Neural progenitor cell (in vitro differentiated cells): ENCODE measurements around the gene LILRA1. TPM values are rescaled to one million over a fixed set of nuclear protein-coding genes. Genes with fewer than 3 reads are reported as not detected.
"Not testable (repeated sequence)": the region's sequence is repeated elsewhere in the genome, so short reads cannot be mapped to it uniquely, and the experiment has no call there.

Experiments used
- DNase-seq: peaks from one replicate; pipeline ENCODE4 v3.0.0-alpha.2; 2016; ENCODE audit warnings: low spot score
- H2AFZ ChIP-seq: fragments of 200-600 bp; sonication (generic); replicated peaks from 2 replicates; pipeline ENCODE4 v1.6.1; 2016; ENCODE audit warnings: antibody characterized with exemption
- H3F3A ChIP-seq: fragments of 200-600 bp; sonication (generic); 2 replicates; pipeline ENCODE4 v1.6.1; 2016; ENCODE audit warnings: antibody characterized with exemption, low read depth
- H3K27ac ChIP-seq: fragments of 200-600 bp; sonication (generic); 2 replicates; pipeline ENCODE4 v1.5.1; 2016; ENCODE audit warnings: mild to moderate bottlenecking
- H3K27me3 ChIP-seq: fragments of 200-600 bp; sonication (generic); 2 replicates; pipeline ENCODE4 v1.6.1; 2016; ENCODE audit warnings: mild to moderate bottlenecking, moderate library complexity
- H3K36me3 ChIP-seq: fragments of 200-600 bp; sonication (generic); 2 replicates; pipeline ENCODE4 v1.5.1; 2016
- H3K4me1 ChIP-seq: fragments of 200-600 bp; sonication (generic); 2 replicates; pipeline ENCODE4 v1.6.1; 2016; ENCODE audit warnings: mixed run types
- H3K4me2 ChIP-seq: fragments of 200-600 bp; sonication (generic); 2 replicates; pipeline ENCODE4 v1.6.1; 2016
- H3K4me3 ChIP-seq: fragments of 200-600 bp; sonication (generic); 2 replicates; pipeline ENCODE4 v1.5.1; 2016
- H3K79me2 ChIP-seq: fragments of 200-600 bp; sonication (generic); 2 replicates; pipeline ENCODE4 v1.6.1; 2016; ENCODE audit warnings: low read depth
- H3K9ac ChIP-seq: fragments of 200-600 bp; sonication (generic); 2 replicates; pipeline ENCODE4 v1.6.1; 2016
- H3K9me3 ChIP-seq: fragments of 200-600 bp; sonication (generic); 2 replicates; pipeline ENCODE4 v1.5.1; 2016; ENCODE audit warnings: low read depth
- H4K20me1 ChIP-seq: fragments of 200-600 bp; sonication (generic); 2 replicates; pipeline ENCODE4 v1.6.1; 2016; ENCODE audit warnings: low read depth
- H3K27ac Mint-ChIP-seq: 3 replicates; pipeline ENCODE4 v1.8.0; 2021; ENCODE audit warnings: mixed read lengths
- H3K27me3 Mint-ChIP-seq: 2 replicates; pipeline ENCODE4 v1.8.0; 2022; ENCODE audit warnings: low read depth, mild to moderate bottlenecking, inconsistent platforms, moderate library complexity, mixed read lengths; ENCODE audit not compliant: insufficient read depth
- H3K36me3 Mint-ChIP-seq: 3 replicates; pipeline ENCODE4 v1.8.0; 2021; ENCODE audit warnings: mixed read lengths
- H3K4me1 Mint-ChIP-seq: 3 replicates; pipeline ENCODE4 v1.8.0; 2021; ENCODE audit warnings: mixed read lengths
- H3K4me3 Mint-ChIP-seq: 3 replicates; pipeline ENCODE4 v1.8.0; 2021; ENCODE audit warnings: mild to moderate bottlenecking, moderate library complexity, mixed read lengths
- H3K9me3 Mint-ChIP-seq: 3 replicates; pipeline ENCODE4 v1.8.0; 2020; ENCODE audit warnings: mixed read lengths
- CTCF ChIP-seq: fragments of 200-600 bp; sonication (generic); IDR thresholded peaks from 2 replicates; pipeline ENCODE4 v1.5.1; 2017; ENCODE audit warnings: antibody characterized with exemption, mild to moderate bottlenecking
- EZH2 ChIP-seq: fragments of 200-600 bp; sonication (generic); IDR thresholded peaks from 2 replicates; pipeline ENCODE4 v1.6.1; 2017; ENCODE audit warnings: antibody characterized with exemption, mild to moderate bottlenecking, moderate library complexity
- EZH2phosphoT487 ChIP-seq: fragments of 200-600 bp; sonication (generic); IDR thresholded peaks from 2 replicates; pipeline ENCODE4 v1.6.1; 2017; ENCODE audit warnings: antibody characterized with exemption
- total RNA-seq: library from RNA; depleted of rRNA; stranded (reverse); fragments of >200 nt; gene quantifications from 2 replicates; pipeline ENCODE4 v1.2.3, GENCODE V29; 2015; ENCODE audit warnings: low replicate concordance

LILRA1 gene
- total RNA-seq, 1 donor from 2014 or later, result not detected

DNA sequence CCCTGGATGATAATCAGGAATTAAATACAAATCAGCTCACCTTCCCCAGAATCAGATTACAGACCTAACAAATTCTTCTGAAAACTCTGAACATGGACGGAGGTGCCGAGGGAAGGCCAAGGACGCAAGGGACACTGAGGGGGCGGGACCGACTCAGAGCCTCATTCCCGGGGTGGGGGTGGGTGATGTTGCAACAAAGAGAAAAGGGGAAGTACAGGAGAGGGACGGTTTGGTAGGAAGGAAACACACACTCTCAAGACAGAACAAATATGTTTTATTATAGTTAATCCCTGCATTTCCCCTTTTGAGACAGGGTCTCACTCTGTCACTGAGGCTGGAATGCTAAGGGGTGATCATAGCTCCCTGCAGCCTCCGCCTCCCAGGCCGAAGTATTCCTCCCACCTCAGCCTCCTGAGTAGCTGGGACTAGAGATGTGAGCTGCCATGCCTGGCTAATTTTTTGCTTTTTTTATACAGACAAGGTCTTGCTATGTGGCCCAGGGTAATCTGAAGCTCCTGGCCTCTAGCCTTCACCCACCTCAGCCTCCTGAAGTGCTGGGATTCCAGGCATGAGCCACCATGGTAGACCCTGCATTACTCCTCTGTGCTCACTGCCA, 20.6 kb upstream of the LILRA1 start:
- DNase-seq, result no peak
- Histone ChIP-seq H4K20me1 (no peaks in the 10 kb centered on the region), H3K4me2 (no peak overlapping the region), H3K9ac (no peak overlapping the region), H2AFZ (no peak overlapping the region), H3F3A (no peaks in the 10 kb centered on the region), H3K27ac (no peak overlapping the region), H3K27me3 (no peaks in the 10 kb centered on the region), H3K9me3 (peaks cover 8% of the 10 kb centered on the region), H3K36me3 (no peaks in the 10 kb centered on the region), H3K79me2 (no peaks in the 10 kb centered on the region), H3K4me1 (no peaks in the 10 kb centered on the region), H3K4me3 (no peak overlapping the region)
- Mint-ChIP-seq H3K27ac (no peak overlapping the region), H3K9me3 (peaks cover 34% of the 10 kb centered on the region), H3K4me3 (no peak overlapping the region), H3K36me3 (no peaks in the 10 kb centered on the region), H3K4me1 (no peaks in the 10 kb centered on the region), H3K27me3 (peaks cover 6% of the 10 kb centered on the region)
- TF ChIP-seq CTCF, result no peak
- no peak for TF ChIP-seq EZH2

GRCh38 chr19:54573330-54573872, 20.0 kb upstream of the LILRA1 start, which contains the start of gene LILRA2:
LILRA2 (plus strand) TSS chr19:54573790; CDS start chr19:54573879, 89 bp downstream.
- peaks cover 34% of the 10 kb centered on the region for H3K9me3 Mint-ChIP-seq
- no peak within 1 kb of the TSS for H3K27ac Mint-ChIP-seq
- H3K36me3 Mint-ChIP-seq, result no peaks in the 10 kb centered on the region
- no peaks in the 10 kb centered on the region for H3K4me1 Mint-ChIP-seq
- no peak within 1 kb of the TSS for H3K4me3 Mint-ChIP-seq
- no peaks in the 10 kb centered on the region for H4K20me1 ChIP-seq
- no peaks in the 10 kb centered on the region for H3K4me1 ChIP-seq
- peaks cover 6% of the 10 kb centered on the region for H3K27me3 Mint-ChIP-seq
- no peaks in the 10 kb centered on the region for H3K27me3 ChIP-seq
- no peaks in the 10 kb centered on the region for H3K79me2 ChIP-seq
- no peaks in the 10 kb centered on the region for H3K36me3 ChIP-seq
- H3K27ac ChIP-seq, result no peak within 1 kb of the TSS
- H3K9ac ChIP-seq, result no peak within 1 kb of the TSS
- no peak within 1 kb of the TSS for H3K4me2 ChIP-seq
- TF ChIP-seq EZH2 (no peak), EZH2phosphoT487 (no peak), CTCF (no peak)
- H3K9me3 ChIP-seq, result peaks cover 2% of the 10 kb centered on the region
- no peaks in the 10 kb centered on the region for H3F3A ChIP-seq
- no peak within 1 kb of the TSS for H3K4me3 ChIP-seq
- DNase-seq, result no peak
- no peak within 1 kb of the TSS for H2AFZ ChIP-seq

GRCh38 chr19:54574051-54574450, 19.4 kb upstream of the LILRA1 start:
- H3K27me3 ChIP-seq, result no peaks in the 10 kb centered on the region
- H3K27ac ChIP-seq, result no peak overlapping the region
- peaks cover 6% of the 10 kb centered on the region for H3K27me3 Mint-ChIP-seq

GRCh38 chr19:54574527-54575056, 18.8 kb upstream of the LILRA1 start:
- Mint-ChIP-seq H3K36me3 (no peaks in the 10 kb centered on the region), H3K9me3 (peaks cover 43% of the 10 kb centered on the region), H3K4me1 (no peaks in the 10 kb centered on the region), H3K27me3 (peaks cover 8% of the 10 kb centered on the region), H3K4me3 (no peak overlapping the region), H3K27ac (no peak overlapping the region)
- no peaks in the 10 kb centered on the region for H3K79me2 ChIP-seq
- H3K27ac ChIP-seq, result no peak overlapping the region
- H3K4me3 ChIP-seq, result no peak overlapping the region
- H3K9me3 ChIP-seq, result no peaks in the 10 kb centered on the region
- H3K27me3 ChIP-seq, result no peaks in the 10 kb centered on the region
- no peaks in the 10 kb centered on the region for H3K4me1 ChIP-seq
- no peak for TF ChIP-seq CTCF
- TF ChIP-seq EZH2, result no peak
- TF ChIP-seq EZH2phosphoT487, result no peak
- H2AFZ ChIP-seq, result no peak overlapping the region
- H3K36me3 ChIP-seq, result no peaks in the 10 kb centered on the region
- no peak for DNase-seq
- H3F3A ChIP-seq, result no peaks in the 10 kb centered on the region
- no peaks in the 10 kb centered on the region for H4K20me1 ChIP-seq
- no peak overlapping the region for H3K4me2 ChIP-seq
- H3K9ac ChIP-seq, result no peak overlapping the region

More at GRCh38 chr19:54574051-54574450, 19.4 kb upstream of the LILRA1 start:
- Histone ChIP-seq H2AFZ (no peak overlapping the region), H3K9ac (no peak overlapping the region), H3K4me3 (no peak overlapping the region), H3K9me3 (no peaks in the 10 kb centered on the region), H3K4me2 (no peak overlapping the region), H4K20me1 (no peaks in the 10 kb centered on the region), H3K4me1 (no peaks in the 10 kb centered on the region), H3F3A (no peaks in the 10 kb centered on the region), H3K36me3 (no peaks in the 10 kb centered on the region), H3K79me2 (no peaks in the 10 kb centered on the region)
- Mint-ChIP-seq H3K4me3 (no peak overlapping the region), H3K27ac (no peak overlapping the region), H3K4me1 (no peaks in the 10 kb centered on the region), H3K36me3 (no peaks in the 10 kb centered on the region), H3K9me3 (peaks cover 39% of the 10 kb centered on the region)
- DNase-seq, result no peak
- no peak for TF ChIP-seq EZH2
- no peak for TF ChIP-seq EZH2phosphoT487

GRCh38 chr19:54575205-54575604, 18.2 kb upstream of the LILRA1 start:
- H3K9ac ChIP-seq, H3K9me3 ChIP-seq, H3K4me3 Mint-ChIP-seq, DNase-seq, H3K27me3 Mint-ChIP-seq, H3K4me1 Mint-ChIP-seq, H3K79me2 ChIP-seq, H3K4me2 ChIP-seq, H3K4me1 ChIP-seq, H3K27me3 ChIP-seq, H3K36me3 ChIP-seq, H4K20me1 ChIP-seq, H3K27ac ChIP-seq, H2AFZ ChIP-seq, H3K4me3 ChIP-seq, H3K36me3 Mint-ChIP-seq, H3F3A ChIP-seq, H3K27ac Mint-ChIP-seq: not testable (repeated sequence)
- peaks cover 42% of the 10 kb centered on the region for H3K9me3 Mint-ChIP-seq
